Measurements from ENCODE around the gene CD109.

- TF ChIP-seq BCL3 (IDR thresholded peaks at IDR 0.05; ENCODE audit: borderline replicate concordance, insufficient read depth, low read depth, low read length, poor library complexity, severe bottlenecking) (no peak), STAT3 (IDR thresholded peaks at IDR 0.05; ENCODE audit: low read depth, low read length) (no peak), CTCF (IDR thresholded peaks at IDR 0.05 in 2 of 3, conservative IDR thresholded peaks at IDR 0.05 in 1 of 3; ENCODE audit: control insufficient read depth in 2 of 3, extremely low read depth in 1 of 3, insufficient read depth in 1 of 3, low read depth in 3 of 3, low read length in 3 of 3) (no peak), ZNF274 (IDR thresholded peaks at IDR 0.05; ENCODE audit: insufficient read depth, insufficient read length) (no peak), MAX (IDR thresholded peaks at IDR 0.05; ENCODE audit: low read depth, low read length) (no peak), CHD4 (IDR thresholded peaks at IDR 0.05) (no peak)
Measured at GRCh38 chr6:73691512-73691911, 4.5 kb upstream of the CD109 start.
